GM23248 (cell line): Measurements from ENCODE around the gene HYLS1. TPM values are rescaled to one million over a fixed set of nuclear protein-coding genes. Genes with fewer than 3 reads are reported as not detected.
A peak's percentile ranks its signal among the peaks of the same experiment; 100 is the strongest.

ENCODE experiments used
- DNase-seq: peaks from one replicate; pipeline ENCODE4 v3.0.0-alpha.2; 2015
- H2AFZ ChIP-seq: fragments of 200-600 bp; sonication (generic); 2 replicates; pipeline ENCODE4 v1.6.1; 2016; ENCODE audit warnings: antibody characterized with exemption
- H3F3A ChIP-seq: fragments of 200-600 bp; sonication (generic); 2 replicates; pipeline ENCODE4 v1.6.1; 2016; ENCODE audit warnings: mild to moderate bottlenecking, antibody characterized with exemption, mixed run types; ENCODE audit not compliant: insufficient read depth
- H3K27ac ChIP-seq: fragments of 200-600 bp; sonication (generic); 2 replicates; pipeline ENCODE4 v1.5.1; 2016; ENCODE audit warnings: mild to moderate bottlenecking
- H3K27me3 ChIP-seq: fragments of 200-600 bp; sonication (generic); replicated peaks from 2 replicates; pipeline ENCODE4 v1.6.1; 2016; ENCODE audit warnings: mild to moderate bottlenecking; ENCODE audit not compliant: insufficient read depth
- H3K36me3 ChIP-seq: fragments of 200-600 bp; sonication (generic); 2 replicates; pipeline ENCODE4 v1.6.1; 2016; ENCODE audit warnings: low read depth, mild to moderate bottlenecking
- H3K4me1 ChIP-seq: fragments of 200-600 bp; sonication (generic); 2 replicates; pipeline ENCODE4 v1.6.1; 2016; ENCODE audit warnings: mild to moderate bottlenecking; ENCODE audit not compliant: insufficient read depth
- H3K4me2 ChIP-seq: fragments of 200-600 bp; sonication (generic); one replicate; pipeline ENCODE4 v1.6.1; 2016; ENCODE audit warnings: mild to moderate bottlenecking; ENCODE audit not compliant: unreplicated experiment
- H3K4me3 ChIP-seq: fragments of 200-600 bp; sonication (generic); 2 replicates; pipeline ENCODE4 v1.5.1; 2016; ENCODE audit warnings: mild to moderate bottlenecking
- H3K79me2 ChIP-seq: fragments of 200-600 bp; sonication (generic); 2 replicates; pipeline ENCODE4 v1.6.1; 2016; ENCODE audit warnings: mild to moderate bottlenecking; ENCODE audit not compliant: insufficient read depth
- H3K9ac ChIP-seq: fragments of 200-600 bp; sonication (generic); 2 replicates; pipeline ENCODE4 v1.6.1; 2016; ENCODE audit warnings: mild to moderate bottlenecking
- H3K9me2 ChIP-seq: fragments of 200-600 bp; sonication (generic); 2 replicates; pipeline ENCODE4 v1.6.1; 2016; ENCODE audit warnings: mixed run types, mild to moderate bottlenecking, moderate library complexity; ENCODE audit not compliant: insufficient read depth
- H3K9me3 ChIP-seq: fragments of 200-600 bp; sonication (generic); one replicate; pipeline ENCODE4 v1.6.1; 2017; ENCODE audit warnings: low read depth
- H4K20me1 ChIP-seq: fragments of 200-600 bp; sonication (generic); 2 replicates; pipeline ENCODE4 v1.6.0; 2016; ENCODE audit not compliant: insufficient read depth
- EZH2 ChIP-seq: fragments of 200-600 bp; sonication (generic); IDR thresholded peaks from 2 replicates; pipeline ENCODE4 v1.6.1; 2018; ENCODE audit warnings: antibody characterized with exemption, mild to moderate bottlenecking; ENCODE audit not compliant: insufficient read depth, poor library complexity, severe bottlenecking
- EZH2phosphoT487 ChIP-seq: fragments of 200-600 bp; sonication (generic); IDR thresholded peaks from 2 replicates; pipeline ENCODE4 v1.6.1; 2018; ENCODE audit warnings: antibody characterized with exemption, moderate library complexity, mild to moderate bottlenecking, low read depth; ENCODE audit not compliant: insufficient read depth
- WGBS, 2 experiments: methylation state at CpG; one replicate each; pipeline ENCODE4 v1.1.6; 2015 to 2017; ENCODE audit warnings: low lambda C conversion rate in 2 of 2, low coverage in 1 of 2; ENCODE audit errors: missing lambda C conversion rate in 2 of 2; 5-methylcytosine and 5-hydroxymethylcytosine counted together
- in situ Hi-C: fragments of 300-500 bp; cut with MboI; formaldehyde crosslinking; loops from 2 replicates; pipeline ENCODE4 v1.15.0; 2020
- polyA plus RNA-seq: library from polyadenylated mRNA; unstranded; fragments of >200 nt; fragmentation: Nextera tagmentation; extraction: Ambion mirVana; gene quantifications from 2 replicates; pipeline ENCODE4 v1.2.1, GENCODE V29; 2016
- total RNA-seq: library from RNA; depleted of rRNA; stranded (reverse); fragments of >200 nt; shearing (Covaris generic); gene quantifications from 2 replicates; pipeline ENCODE4 v1.2.3, GENCODE V29; 2014

Gene HYLS1
- total and polyA plus RNA-seq, 2 experiments from 2014 or later = 6.2 to 11.7 TPM

DNA sequence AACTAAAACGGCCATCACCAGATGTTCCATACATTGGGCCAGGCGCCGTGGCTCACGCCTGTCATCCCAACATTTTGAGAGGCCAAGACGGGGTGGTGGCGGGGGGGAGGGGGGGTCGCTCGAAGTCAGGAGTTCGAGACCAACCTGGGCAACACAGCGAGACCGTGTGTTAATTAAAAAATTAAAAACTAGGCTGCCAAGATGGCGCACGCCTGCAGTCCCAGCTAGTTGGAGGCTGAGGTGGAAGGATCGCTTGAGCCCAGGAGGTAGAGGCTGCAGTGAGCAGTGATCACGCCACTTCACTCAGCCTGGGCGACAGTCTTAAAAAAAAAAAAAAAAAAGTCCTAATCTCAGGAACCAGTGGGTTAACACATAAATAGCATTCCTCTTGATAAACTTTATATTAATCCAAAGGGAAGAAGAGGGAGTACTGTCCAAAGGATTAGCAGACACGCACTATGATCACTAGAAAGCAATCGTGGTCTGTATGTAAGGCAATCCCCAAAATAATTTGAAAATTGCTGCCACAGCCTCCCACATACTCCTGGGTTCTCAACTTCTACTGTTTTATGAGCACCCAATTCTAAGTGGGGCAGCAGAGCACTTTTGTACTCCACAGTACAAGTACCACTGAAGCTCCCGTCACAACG is 14.9 kb downstream of the HYLS1 start:
- H3K79me2 ChIP-seq = peaks cover 44% of the 10 kb centered on the region
- WGBS, 2 experiments = 33 to 45% methylated on average over 13 to 20 of the region's 20 CpGs
- in situ Hi-C loops = no loop called here
- H3K9me2 ChIP-seq = no peaks in the 10 kb centered on the region
- H3K4me3 ChIP-seq = peak overlapping the region; percentile 98
- H3K9ac ChIP-seq = peak overlapping the region; percentile 80
- peaks cover 26% of the 10 kb centered on the region for H3K27me3 ChIP-seq
- H3K36me3 ChIP-seq = peaks cover 11% of the 10 kb centered on the region
- peaks cover 3% of the 10 kb centered on the region; the same call in 1 of the 2 replicates for H3K4me1 ChIP-seq
- no peaks in the 10 kb centered on the region for H3K9me3 ChIP-seq
- DNase-seq = no peak
- TF ChIP-seq EZH2 (no peak), EZH2phosphoT487 (no peak)
- H2AFZ ChIP-seq = peak overlapping the region; percentile 98
- peaks cover 15% of the 10 kb centered on the region; the same call in 1 of the 2 replicates for H3F3A ChIP-seq
- H3K4me2 ChIP-seq = peak overlapping the region; percentile 90
- H3K27ac ChIP-seq = peak overlapping the region; percentile 40
- no peaks in the 10 kb centered on the region for H4K20me1 ChIP-seq

DNA sequence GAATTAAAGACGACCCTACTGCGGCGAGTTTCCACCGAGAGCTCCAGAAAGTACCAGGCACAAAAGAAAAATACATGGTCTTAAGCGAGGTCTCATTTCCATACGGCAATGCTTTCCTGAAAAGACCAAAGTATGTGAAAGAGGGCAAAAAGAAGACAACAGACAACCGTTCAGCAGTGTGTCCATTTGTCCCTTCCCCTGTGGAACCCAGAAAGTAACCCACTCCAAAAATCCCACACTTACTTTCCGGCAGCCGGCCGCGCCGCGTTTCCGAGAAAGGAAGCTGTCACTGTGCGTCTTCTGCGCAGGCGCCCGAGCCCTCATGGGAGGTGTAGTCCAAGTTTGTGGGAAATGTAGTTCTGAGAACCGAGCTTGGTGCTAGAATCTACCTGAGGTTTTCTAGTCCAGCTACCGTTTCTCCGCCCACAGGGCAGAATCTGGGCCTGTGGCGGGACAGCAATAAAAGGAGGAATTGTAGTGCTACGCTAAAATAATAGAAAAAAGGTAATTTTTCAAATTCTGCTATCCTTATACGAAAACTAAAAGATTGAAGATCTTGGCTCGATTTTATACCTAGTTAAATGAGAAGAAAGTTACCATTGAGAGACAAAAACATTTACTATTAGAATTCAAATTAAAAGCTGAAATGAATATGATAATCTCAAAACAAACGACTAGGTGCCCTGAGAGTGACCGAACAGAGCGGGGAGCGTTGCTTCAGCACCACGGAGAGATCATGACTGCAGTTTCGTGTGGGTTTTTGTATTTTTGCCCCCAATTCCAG is 15.7 kb downstream of the HYLS1 start, which contains the start of gene PUS3:
Gene PUS3 (minus strand): TSS at position 280 of the 784 bp plus-strand sequence. CDS start 6,922 bp downstream, outside the sequence.
- peaks cover 3% of the 10 kb centered on the region; the same call in 1 of the 2 replicates for H3K4me1 ChIP-seq
- H4K20me1 ChIP-seq = no peaks in the 10 kb centered on the region
- peaks cover 15% of the 10 kb centered on the region; the same call in 1 of the 2 replicates for H3F3A ChIP-seq
- peaks cover 32% of the 10 kb centered on the region for H3K27me3 ChIP-seq
- WGBS, 2 experiments = 1 to 3% methylated on average over 31 of the region's 31 CpGs
- in situ Hi-C loops = no loop called here
- H3K9ac ChIP-seq = peak within 1 kb of the TSS; percentile 80
- H3K27ac ChIP-seq = peak within 1 kb of the TSS; percentile 40
- H3K4me3 ChIP-seq = peak within 1 kb of the TSS; percentile 98
- DNase-seq = peak; percentile 95
- H3K79me2 ChIP-seq = peaks cover 37% of the 10 kb centered on the region
- H3K4me2 ChIP-seq = peak within 1 kb of the TSS; percentile 90
- H3K9me2 ChIP-seq = no peaks in the 10 kb centered on the region
- H2AFZ ChIP-seq = peak within 1 kb of the TSS; percentile 98
- H3K36me3 ChIP-seq = peaks cover 11% of the 10 kb centered on the region
- TF ChIP-seq EZH2phosphoT487 = no peak
- TF ChIP-seq EZH2 = no peak
- H3K9me3 ChIP-seq = no peaks in the 10 kb centered on the region

DNA sequence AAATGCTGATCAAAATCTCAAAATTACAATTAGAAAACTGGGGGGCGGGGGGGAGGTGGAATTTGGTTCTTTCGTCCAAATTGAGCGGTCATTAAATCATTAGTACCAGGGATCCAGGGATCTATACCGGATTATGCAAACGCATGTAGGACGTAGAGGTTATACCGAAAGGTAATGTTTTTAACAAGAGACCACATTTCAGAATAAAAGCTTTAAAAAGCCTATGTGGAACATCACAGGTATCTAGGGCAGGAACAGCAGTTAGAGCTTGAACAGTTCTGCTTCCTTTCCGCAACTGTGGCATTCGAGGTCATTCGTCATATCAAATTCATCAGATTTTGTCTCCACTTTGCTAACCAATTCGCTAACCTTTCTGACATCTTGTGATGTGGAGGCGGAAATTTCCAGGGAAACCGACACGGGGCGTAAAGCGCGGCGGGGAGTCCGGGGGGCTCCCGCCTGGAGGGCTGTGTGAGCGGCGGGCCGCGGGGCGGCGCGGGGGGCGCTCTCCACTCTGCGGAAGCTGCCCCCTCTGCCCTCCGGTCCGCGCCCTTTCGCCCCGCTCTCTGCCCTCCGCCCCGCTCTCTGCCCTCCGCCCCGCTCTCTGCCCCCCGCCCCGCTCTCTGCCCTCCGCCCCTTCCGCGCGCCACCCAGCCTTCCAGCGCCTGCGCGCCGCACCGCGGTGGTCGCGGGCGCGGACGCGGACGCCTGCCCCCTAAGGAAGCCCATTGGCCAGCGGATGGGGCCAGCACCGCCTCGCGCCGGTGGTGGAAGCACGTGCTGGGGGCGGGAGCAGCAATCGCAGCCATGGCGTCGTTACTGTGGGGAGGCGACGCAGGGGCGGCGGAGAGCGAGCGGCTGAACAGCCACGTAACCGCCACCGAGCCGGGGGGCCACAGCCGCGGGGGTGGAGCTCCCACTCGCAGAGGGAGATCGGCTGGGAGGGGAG is 16.5 kb downstream of the HYLS1 start, which contains the start of gene DDX25:
Gene DDX25 (plus strand): TSS at position 798 of the 949 bp plus-strand sequence. CDS start 10 bp downstream, at position 808.
- in situ Hi-C loops = no loop called here
- no peaks in the 10 kb centered on the region for H4K20me1 ChIP-seq
- H3K9me3 ChIP-seq = no peaks in the 10 kb centered on the region
- H3K27ac ChIP-seq = no peak within 1 kb of the TSS
- H3F3A ChIP-seq = peaks cover 15% of the 10 kb centered on the region; the same call in 1 of the 2 replicates
- peaks cover 11% of the 10 kb centered on the region for H3K36me3 ChIP-seq
- H3K9me2 ChIP-seq = no peaks in the 10 kb centered on the region
- peak within 1 kb of the TSS; percentile 98 for H3K4me3 ChIP-seq
- H3K9ac ChIP-seq = no peak within 1 kb of the TSS
- peaks cover 37% of the 10 kb centered on the region for H3K27me3 ChIP-seq
- H3K4me2 ChIP-seq = peak within 1 kb of the TSS; percentile 90
- DNase-seq = no peak
- 6 to 13% methylated on average over 46 to 80 of the region's 81 CpGs for WGBS, 2 experiments
- H2AFZ ChIP-seq = peak within 1 kb of the TSS; percentile 98; the same call in 1 of the 2 replicates
- H3K79me2 ChIP-seq = peaks cover 28% of the 10 kb centered on the region
- TF ChIP-seq EZH2phosphoT487 (peak; percentile 67; the same call in 1 of the 2 replicates), EZH2 (peak; percentile 50)
- H3K4me1 ChIP-seq = peaks cover 3% of the 10 kb centered on the region; the same call in 1 of the 2 replicates

DNA sequence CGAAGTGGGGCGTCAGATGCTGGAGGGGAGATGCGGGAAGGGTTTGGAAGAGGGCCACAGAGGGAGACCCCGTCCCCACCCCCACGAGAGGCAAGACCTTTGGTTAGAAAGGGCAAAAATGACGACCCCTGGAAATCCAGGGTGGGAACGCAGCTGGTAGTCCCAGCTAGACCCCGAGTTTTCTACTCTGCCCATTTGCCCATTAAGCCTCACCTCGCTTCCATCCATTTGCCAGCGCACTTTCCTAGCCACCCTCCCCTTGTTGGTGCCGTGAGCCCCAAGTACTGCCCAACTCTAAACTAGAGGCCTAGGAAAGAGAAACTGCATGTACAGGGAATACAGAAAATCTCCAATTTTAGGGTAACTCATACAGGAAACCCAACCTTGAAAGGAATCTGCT is 17.2 kb downstream of the HYLS1 start:
- 30 to 31% methylated on average over 8 to 11 of the region's 11 CpGs for WGBS, 2 experiments
- no peak overlapping the region for H3K4me2 ChIP-seq

More for the DNA sequence above, 17.2 kb downstream of the HYLS1 start:
- Histone ChIP-seq H4K20me1 (no peaks in the 10 kb centered on the region), H3K27ac (no peak overlapping the region), H3K4me3 (no peak overlapping the region), H3K9me2 (no peaks in the 10 kb centered on the region), H2AFZ (no peak overlapping the region), H3K27me3 (peaks cover 39% of the 10 kb centered on the region), H3K36me3 (peaks cover 8% of the 10 kb centered on the region), H3K9ac (no peak overlapping the region), H3K79me2 (peaks cover 21% of the 10 kb centered on the region), H3K4me1 (peaks cover 3% of the 10 kb centered on the region; the same call in 1 of the 2 replicates), H3K9me3 (no peaks in the 10 kb centered on the region), H3F3A (peaks cover 12% of the 10 kb centered on the region; the same call in 1 of the 2 replicates)
- no peak for DNase-seq
- in situ Hi-C loops = no loop called here
- TF ChIP-seq EZH2 = no peak
- TF ChIP-seq EZH2phosphoT487 = no peak
